Cerebellar nuclear complex (tissue), 1 donor: Measurements from ENCODE around the gene PPP2CA.
"Not testable (repeated sequence)": the region's sequence is repeated elsewhere in the genome, so short reads cannot be mapped to it uniquely, and the experiment has no call there.

Source experiments
- DNase-seq, 2 experiments: peaks; one replicate each; lab custom pipeline; 2025; lab: John Stamatoyannopoulos, UW

Gene PPP2CA

GRCh38 chr5:134245101-134245604 lies 19.3 kb upstream of the PPP2CA start:
- no peak for DNase-seq

- DNase-seq: no peak
Observed at GRCh38 chr5:134242146-134242545, 16.3 kb upstream of the PPP2CA start.

- peak; percentile 32 to 84 for DNase-seq
Observed at GRCh38 chr5:134240421-134240962, 14.6 kb upstream of the PPP2CA start.

- no peak for DNase-seq
Observed at GRCh38 chr5:134236820-134237219, 10.9 kb upstream of the PPP2CA start.

- no peak for DNase-seq
Observed at GRCh38 chr5:134236318-134236717, 10.4 kb upstream of the PPP2CA start.

- no peak for DNase-seq
Observed at GRCh38 chr5:134228624-134229023, 2.8 kb upstream of the PPP2CA start.

- DNase-seq: no peak
Observed at GRCh38 chr5:134227776-134228175, 1.9 kb upstream of the PPP2CA start.

- DNase-seq: peak; percentile 72 to 73
Observed at GRCh38 chr5:134227259-134227658, 1.4 kb upstream of the PPP2CA start.

GRCh38 chr5:134226441-134227192 lies 744 bp upstream of the PPP2CA start:
- DNase-seq: no peak

GRCh38 chr5:134224888-134225779 lies 739 bp downstream of the PPP2CA start:
- DNase-seq: no peak

GRCh38 chr5:134223406-134224248 lies 2.2 kb downstream of the PPP2CA start:
- DNase-seq: no peak

GRCh38 chr5:134221690-134222089 lies 4.2 kb downstream of the PPP2CA start:
- not testable (repeated sequence) for DNase-seq

- no peak for DNase-seq
Observed at GRCh38 chr5:134215757-134216156, 10.1 kb downstream of the PPP2CA start.

- DNase-seq: not testable (repeated sequence)
Observed at GRCh38 chr5:134211263-134212031, 14.4 kb downstream of the PPP2CA start.

- peak in 1 of 2 experiments; percentile 9 for DNase-seq
Observed at GRCh38 chr5:134209477-134210245, 16.2 kb downstream of the PPP2CA start.

- DNase-seq: no peak
Observed at GRCh38 chr5:134207696-134208095, 18.2 kb downstream of the PPP2CA start.

GRCh38 chr5:134206627-134207160 lies 19.2 kb downstream of the PPP2CA start:
- DNase-seq: no peak

- no peak for DNase-seq
Observed at GRCh38 chr5:134204575-134204974, 21.3 kb downstream of the PPP2CA start.

- no peak for DNase-seq
Observed at GRCh38 chr5:134203630-134204029, 22.2 kb downstream of the PPP2CA start.

- DNase-seq: no peak
Observed at GRCh38 chr5:134195666-134196065, 30.2 kb downstream of the PPP2CA start.
